Measurements from ENCODE around the gene MYO5A. TPM values are rescaled to one million over a fixed set of nuclear protein-coding genes. Genes with fewer than 3 reads are reported as not detected.

Gene MYO5A
- total and polyA plus RNA-seq, 10 of the 15 experiments (the other 5 are each of a cell fraction or from before 2014, with no cell fraction given), result 4.2 to 42.9 (median 31.1) TPM

- ChIA-PET SMC1A (ENCODE audit: uncharacterized antibody, unreplicated experiment) (interaction anchor here (0.6 to 2.5 kb wide), 12 partner anchors 18 to 293 kb away, joined by 3 to 12 read pairs (median 4); no protein-coding TSS in a partner anchor), POLR2A (interaction anchor here (0.7 to 1.2 kb wide), 3 partner anchors 32 to 148 kb away, joined by 3 to 4 read pairs (median 3); no protein-coding TSS in a partner anchor), CTCF (interaction anchor here (0.6 to 4.4 kb wide), 13 partner anchors 7 to 300 kb away, joined by 3 to 20 read pairs (median 4); no protein-coding TSS in a partner anchor), RAD21 (ENCODE audit: unreplicated experiment) (interaction anchor here (0.8 to 5.8 kb wide), 9 partner anchors 27 to 270 kb away, joined by 3 to 42 read pairs (median 5); no protein-coding TSS in a partner anchor)
- Histone ChIP-seq H3K9ac (ENCODE audit: control insufficient read depth, insufficient read depth, low read length) (no peak overlapping the region), H3K4me3 (peak overlapping the region; percentile 82), H3K9me3 (replicated peaks; ENCODE audit: control insufficient read depth, insufficient read depth, low read length) (no peaks in the 10 kb centered on the region), H3K36me3 (ENCODE audit: control insufficient read depth in 2 of 2, insufficient read depth in 2 of 2, low read length in 1 of 2) (no peaks in the 10 kb centered on the region), H3K4me2 (ENCODE audit: control insufficient read depth, insufficient read depth) (peak overlapping the region; percentile 69), H4K20me1 (ENCODE audit: control insufficient read depth, insufficient read depth) (no peaks in the 10 kb centered on the region; the same call in 1 of the 2 replicates), H3K27ac (ENCODE audit: control insufficient read depth, insufficient read depth) (no peak overlapping the region), H2AFZ (ENCODE audit: control insufficient read depth, low read depth, low read length) (no peak overlapping the region), H3K4me1 (ENCODE audit: control insufficient read depth, insufficient read depth, low read length) (peaks cover 3% of the 10 kb centered on the region), H3K27me3 (replicated peaks in 1 of 2; ENCODE audit: control insufficient read depth in 2 of 2, insufficient read depth in 2 of 2, low read length in 1 of 2) (no peaks in the 10 kb centered on the region), H3K79me2 (ENCODE audit: control insufficient read depth, insufficient read depth, low read length) (peaks cover 26% of the 10 kb centered on the region)
- intact Hi-C loops (cut with micrococcal nuclease; ENCODE audit: unreplicated experiment) (loop anchor here (5.0 kb wide), 2 partner anchors 150 to 195 kb away; no protein-coding TSS in a partner anchor), in situ Hi-C loops (cut with MboI) (no loop called here)
- no peak for DNase-seq (ENCODE audit: low read depth, low spot score)
- ATAC-seq, result no peak
- WGBS (ENCODE audit: insufficient coverage, insufficient replicate concordance, low lambda C conversion rate, missing lambda C conversion rate), result 82% methylated on average over 7 of the region's 7 CpGs
- BruUV-seq (replicated peaks), result TSS peak; percentile 49
- FAIRE-seq, result no peak
- no peak for TF ChIP-seq ZBTB40 (IDR thresholded peaks at IDR 0.05; ENCODE audit: borderline replicate concordance)
- TF ChIP-seq WRNIP1 (IDR thresholded peaks at IDR 0.05; ENCODE audit: borderline replicate concordance, low read depth, low read length), result no peak
- no peak for TF ChIP-seq BRCA1 (IDR thresholded peaks at IDR 0.05; ENCODE audit: low read depth, low read length)
- TF ChIP-seq CBX5 (IDR thresholded peaks at IDR 0.05; ENCODE audit: low read depth), result no peak
- no peak for TF ChIP-seq SUZ12 (IDR thresholded peaks at IDR 0.05; ENCODE audit: unreplicated experiment)
- TF ChIP-seq ZNF687 (IDR thresholded peaks at IDR 0.05), result no peak
- TF ChIP-seq NFYA (IDR thresholded peaks at IDR 0.05; ENCODE audit: borderline replicate concordance, low read depth, low read length), result no peak
- no peak for TF ChIP-seq BACH1 (IDR thresholded peaks at IDR 0.05; ENCODE audit: borderline replicate concordance)
- TF ChIP-seq CHD2 (IDR thresholded peaks at IDR 0.05; ENCODE audit: borderline replicate concordance, low read depth, low read length), result no peak
- TF ChIP-seq STAT3 (IDR thresholded peaks at IDR 0.05; ENCODE audit: low read depth, low read length), result no peak
- no peak for TF ChIP-seq EP300 (IDR thresholded peaks at IDR 0.05; ENCODE audit: borderline replicate concordance in 1 of 2, control insufficient read depth in 1 of 2, low read depth in 2 of 2, low read length in 2 of 2)
- TF ChIP-seq RBBP5 (conservative IDR thresholded peaks at IDR 0.05), result no peak
Measured at GRCh38 chr15:52527196-52527910, 1.3 kb downstream of the MYO5A start.
